ENCODE data around the gene PABPC3. TPM values are rescaled to one million over a fixed set of nuclear protein-coding genes. Genes with fewer than 3 reads are reported as not detected.

Gene PABPC3
- 1.8 TPM for polyA plus RNA-seq (2013)

GRCh38 chr13:25095851-25096453, at the start of gene PABPC3:
PABPC3 (plus strand) TSS chr13:25096136; CDS start chr13:25096199, 63 bp downstream.
- ChIA-PET CTCF (interaction anchor here (0.8 to 2.7 kb wide), 2 partner anchors 17 to 29 kb away, joined by 3 to 10 read pairs; no protein-coding TSS in a partner anchor), POLR2A (no interaction called here)
- WGBS (ENCODE audit: insufficient coverage) = 19% methylated on average over 40 of the region's 50 CpGs
- peaks cover 0 to 3% (median 1%) of the 10 kb centered on the region in 4 experiments for H3K4me1 ChIP-seq (ENCODE audit: control extremely low read depth in 1 of 4, control insufficient read depth in 4 of 4, insufficient read depth in 4 of 4, low read length in 3 of 4)
- H3K36me3 ChIP-seq (ENCODE audit: control insufficient read depth in 4 of 4, insufficient read depth in 4 of 4, low read length in 3 of 4) = no peaks in the 10 kb centered on the region
- H3K27ac ChIP-seq (ENCODE audit: insufficient read depth in 1 of 2, low read depth in 1 of 2, low read length in 2 of 2, poor library complexity in 1 of 2, severe bottlenecking in 2 of 2) = no peak within 1 kb of the TSS
- peaks cover 0 to 11% (median 0%) of the 10 kb centered on the region in 5 experiments for H3K9me3 ChIP-seq (ENCODE audit: control extremely low read depth in 1 of 5, control insufficient read depth in 4 of 5, insufficient read depth in 2 of 5, low read depth in 1 of 5, low read length in 4 of 5)
- H3K27me3 ChIP-seq (replicated peaks in 2 of 5; ENCODE audit: control insufficient read depth in 4 of 5, insufficient read depth in 5 of 5, low read length in 4 of 5) = peaks cover 0 to 17% (median 7%) of the 10 kb centered on the region in 5 experiments
- H3K4me3 ChIP-seq (ENCODE audit: control insufficient read depth in 1 of 7, extremely low read depth in 1 of 7, insufficient read depth in 4 of 7, low read depth in 2 of 7, low read length in 6 of 7) = peak within 1 kb of the TSS in 6 of 7 experiments; percentile 6 to 68 (median 45)
- DNase-seq = peak; percentile 18 to 67 (median 50)

GRCh38 chr13:25046274-25046984, 49.5 kb upstream of the PABPC3 start:
- CTCF ChIA-PET = interaction anchor here (1.1 to 1.4 kb wide), 3 partner anchors 13 to 68 kb away, joined by 3 to 4 read pairs (median 3); no protein-coding TSS in a partner anchor
- Histone ChIP-seq H3K4me1 (ENCODE audit: control extremely low read depth in 1 of 4, control insufficient read depth in 4 of 4, insufficient read depth in 4 of 4, low read length in 3 of 4) (peaks cover 0 to 6% (median 5%) of the 10 kb centered on the region in 4 experiments), H3K9me3 (ENCODE audit: control extremely low read depth in 1 of 5, control insufficient read depth in 4 of 5, insufficient read depth in 2 of 5, low read depth in 1 of 5, low read length in 4 of 5) (peaks cover 0 to 13% (median 2%) of the 10 kb centered on the region in 5 experiments), H3K27ac (ENCODE audit: insufficient read depth in 1 of 2, low read depth in 1 of 2, low read length in 2 of 2, poor library complexity in 1 of 2, severe bottlenecking in 2 of 2) (no peak overlapping the region), H3K27me3 (replicated peaks in 2 of 5; ENCODE audit: control insufficient read depth in 4 of 5, insufficient read depth in 5 of 5, low read length in 4 of 5) (peaks cover 13 to 78% (median 34%) of the 10 kb centered on the region in 5 experiments), H3K36me3 (ENCODE audit: control insufficient read depth in 4 of 4, insufficient read depth in 4 of 4, low read length in 3 of 4) (no peaks in the 10 kb centered on the region), H3K4me3 (ENCODE audit: control insufficient read depth in 1 of 7, extremely low read depth in 1 of 7, insufficient read depth in 4 of 7, low read depth in 2 of 7, low read length in 6 of 7) (peak overlapping the region in 6 of 7 experiments; percentile 38 to 69 (median 54))
- DNase-seq = peak in 2 of 3 donors; percentile 28 to 48
- 20% methylated on average over 8 of the region's 24 CpGs for WGBS (ENCODE audit: insufficient coverage)
- POLR2A ChIA-PET = no interaction called here

GRCh38 chr13:25046985-25047511, 48.9 kb upstream of the PABPC3 start:
- H3K4me1 ChIP-seq (ENCODE audit: control extremely low read depth in 1 of 4, control insufficient read depth in 4 of 4, insufficient read depth in 4 of 4, low read length in 3 of 4) = peaks cover 0 to 6% (median 5%) of the 10 kb centered on the region in 4 experiments
- no peaks in the 10 kb centered on the region for H3K36me3 ChIP-seq (ENCODE audit: control insufficient read depth in 4 of 4, insufficient read depth in 4 of 4, low read length in 3 of 4)
- H3K4me3 ChIP-seq (ENCODE audit: control insufficient read depth in 1 of 7, extremely low read depth in 1 of 7, insufficient read depth in 4 of 7, low read depth in 2 of 7, low read length in 6 of 7) = peak overlapping the region in 6 of 7 experiments; percentile 38 to 69 (median 54)
- WGBS (ENCODE audit: insufficient coverage) = 0% methylated on average over 28 of the region's 39 CpGs
- H3K27me3 ChIP-seq (replicated peaks in 2 of 5; ENCODE audit: control insufficient read depth in 4 of 5, insufficient read depth in 5 of 5, low read length in 4 of 5) = peaks cover 13 to 72% (median 33%) of the 10 kb centered on the region in 5 experiments
- peak in 1 of 3 donors; percentile 44 for DNase-seq
- H3K9me3 ChIP-seq (ENCODE audit: control extremely low read depth in 1 of 5, control insufficient read depth in 4 of 5, insufficient read depth in 2 of 5, low read depth in 1 of 5, low read length in 4 of 5) = peaks cover 0 to 14% (median 2%) of the 10 kb centered on the region in 5 experiments
- no peak overlapping the region for H3K27ac ChIP-seq (ENCODE audit: insufficient read depth in 1 of 2, low read depth in 1 of 2, low read length in 2 of 2, poor library complexity in 1 of 2, severe bottlenecking in 2 of 2)
- ChIA-PET CTCF (interaction anchor here (1.1 to 1.4 kb wide), 2 partner anchors 52 to 67 kb away, joined by 3 to 4 read pairs; no protein-coding TSS in a partner anchor), POLR2A (no interaction called here)

- peaks cover 0 to 14% (median 2%) of the 10 kb centered on the region in 5 experiments for H3K9me3 ChIP-seq (ENCODE audit: control extremely low read depth in 1 of 5, control insufficient read depth in 4 of 5, insufficient read depth in 2 of 5, low read depth in 1 of 5, low read length in 4 of 5)
- no CpG with 5 or more reads among the region's 1 CpG for WGBS (ENCODE audit: insufficient coverage)
- H3K4me3 ChIP-seq (ENCODE audit: control insufficient read depth in 1 of 7, extremely low read depth in 1 of 7, insufficient read depth in 4 of 7, low read depth in 2 of 7, low read length in 6 of 7) = no peak overlapping the region
- H3K27me3 ChIP-seq (replicated peaks in 2 of 5; ENCODE audit: control insufficient read depth in 4 of 5, insufficient read depth in 5 of 5, low read length in 4 of 5) = peaks cover 5 to 38% (median 19%) of the 10 kb centered on the region in 5 experiments
- no peak for DNase-seq
- ChIA-PET CTCF (no interaction called here), POLR2A (no interaction called here)
- H3K27ac ChIP-seq (ENCODE audit: insufficient read depth in 1 of 2, low read depth in 1 of 2, low read length in 2 of 2, poor library complexity in 1 of 2, severe bottlenecking in 2 of 2) = no peak overlapping the region
- H3K36me3 ChIP-seq (ENCODE audit: control insufficient read depth in 4 of 4, insufficient read depth in 4 of 4, low read length in 3 of 4) = no peaks in the 10 kb centered on the region
- peaks cover 0 to 6% (median 5%) of the 10 kb centered on the region in 4 experiments for H3K4me1 ChIP-seq (ENCODE audit: control extremely low read depth in 1 of 4, control insufficient read depth in 4 of 4, insufficient read depth in 4 of 4, low read length in 3 of 4)
Measured at GRCh38 chr13:25051065-25051464, 44.9 kb upstream of the PABPC3 start.

- H3K9me3 ChIP-seq (ENCODE audit: control extremely low read depth in 1 of 5, control insufficient read depth in 4 of 5, insufficient read depth in 2 of 5, low read depth in 1 of 5, low read length in 4 of 5) = no peaks in the 10 kb centered on the region
- ChIA-PET CTCF (interaction anchor here (0.9 kb wide), 2 partner anchors 13 to 36 kb away, joined by 3 read pairs; no protein-coding TSS in a partner anchor), POLR2A (no interaction called here)
- peaks cover 0 to 7% (median 6%) of the 10 kb centered on the region in 4 experiments for H3K4me1 ChIP-seq (ENCODE audit: control extremely low read depth in 1 of 4, control insufficient read depth in 4 of 4, insufficient read depth in 4 of 4, low read length in 3 of 4)
- H3K4me3 ChIP-seq (ENCODE audit: control insufficient read depth in 1 of 7, extremely low read depth in 1 of 7, insufficient read depth in 4 of 7, low read depth in 2 of 7, low read length in 6 of 7) = no peak overlapping the region
- no peaks in the 10 kb centered on the region for H3K27me3 ChIP-seq (replicated peaks in 2 of 5; ENCODE audit: control insufficient read depth in 4 of 5, insufficient read depth in 5 of 5, low read length in 4 of 5)
- WGBS (ENCODE audit: insufficient coverage) = 100% methylated on average over 1 of the region's 1 CpG
- H3K36me3 ChIP-seq (ENCODE audit: control insufficient read depth in 4 of 4, insufficient read depth in 4 of 4, low read length in 3 of 4) = no peaks in the 10 kb centered on the region
- no peak for DNase-seq
- H3K27ac ChIP-seq (ENCODE audit: insufficient read depth in 1 of 2, low read depth in 1 of 2, low read length in 2 of 2, poor library complexity in 1 of 2, severe bottlenecking in 2 of 2) = no peak overlapping the region
Measured at GRCh38 chr13:25059166-25059565, 36.8 kb upstream of the PABPC3 start.

- Histone ChIP-seq H3K27ac (ENCODE audit: insufficient read depth in 1 of 2, low read depth in 1 of 2, low read length in 2 of 2, poor library complexity in 1 of 2, severe bottlenecking in 2 of 2) (no peak overlapping the region), H3K4me1 (ENCODE audit: control extremely low read depth in 1 of 4, control insufficient read depth in 4 of 4, insufficient read depth in 4 of 4, low read length in 3 of 4) (peaks cover 0 to 7% (median 6%) of the 10 kb centered on the region in 4 experiments), H3K27me3 (replicated peaks in 2 of 5; ENCODE audit: control insufficient read depth in 4 of 5, insufficient read depth in 5 of 5, low read length in 4 of 5) (no peaks in the 10 kb centered on the region), H3K9me3 (ENCODE audit: control extremely low read depth in 1 of 5, control insufficient read depth in 4 of 5, insufficient read depth in 2 of 5, low read depth in 1 of 5, low read length in 4 of 5) (no peaks in the 10 kb centered on the region), H3K36me3 (ENCODE audit: control insufficient read depth in 4 of 4, insufficient read depth in 4 of 4, low read length in 3 of 4) (no peaks in the 10 kb centered on the region), H3K4me3 (ENCODE audit: control insufficient read depth in 1 of 7, extremely low read depth in 1 of 7, insufficient read depth in 4 of 7, low read depth in 2 of 7, low read length in 6 of 7) (no peak overlapping the region)
- WGBS (ENCODE audit: insufficient coverage) = 20% methylated on average over 6 of the region's 7 CpGs
- DNase-seq = peak; percentile 26 to 76 (median 58)
- ChIA-PET CTCF (interaction anchor here (0.9 kb wide), 2 partner anchors 14 to 35 kb away, joined by 3 read pairs; no protein-coding TSS in a partner anchor), POLR2A (no interaction called here)
Measured at GRCh38 chr13:25059958-25060357, 36.0 kb upstream of the PABPC3 start.
